H9 (cell line): ENCODE results near the gene IFRD2. TPM values are rescaled to one million over a fixed set of nuclear protein-coding genes. Genes with fewer than 3 reads are reported as not detected.

Experiments used
- DNase-seq: peaks from one replicate; pipeline ENCODE4 v3.0.0-alpha.2; 2017
- H2AFZ ChIP-seq: one replicate; pipeline ENCODE4 v1.6.1; 2013; ENCODE audit warnings: mild to moderate bottlenecking, low read length, control low read depth, moderate library complexity
- H2AK5ac ChIP-seq: 2 replicates; pipeline ENCODE4 v1.6.1; 2013; ENCODE audit warnings: low read length, control low read depth, mixed read lengths; ENCODE audit not compliant: insufficient read length
- H2BK120ac ChIP-seq: one replicate; pipeline ENCODE4 v1.6.1; 2013; ENCODE audit warnings: low read depth, mild to moderate bottlenecking, low read length, control low read depth, inconsistent platforms; ENCODE audit not compliant: poor library complexity, severe bottlenecking
- H2BK12ac ChIP-seq: 2 replicates; pipeline ENCODE4 v1.6.1; 2013; ENCODE audit warnings: low read length, control low read depth, mixed read lengths, low read depth; ENCODE audit not compliant: insufficient read length
- H2BK15ac ChIP-seq: 2 replicates; pipeline ENCODE4 v1.6.1; 2013; ENCODE audit warnings: low read depth, low read length, control low read depth
- H2BK20ac ChIP-seq: one replicate; pipeline ENCODE4 v1.6.1; 2013; ENCODE audit warnings: low read depth, mild to moderate bottlenecking, low read length, control low read depth, inconsistent platforms; ENCODE audit not compliant: poor library complexity, severe bottlenecking
- H2BK5ac ChIP-seq: 2 replicates; pipeline ENCODE4 v1.6.1; 2013; ENCODE audit warnings: low read length, control low read depth, mixed read lengths; ENCODE audit not compliant: insufficient read length
- H3K14ac ChIP-seq: 2 replicates; pipeline ENCODE4 v1.6.1; 2013; ENCODE audit warnings: low read length, control low read depth; ENCODE audit not compliant: insufficient read depth
- H3K18ac ChIP-seq: 2 replicates; pipeline ENCODE4 v1.6.1; 2013; ENCODE audit warnings: low read depth, mild to moderate bottlenecking, mixed read lengths, low read length, control low read depth; ENCODE audit not compliant: insufficient read length
- H3K23ac ChIP-seq: 2 replicates; pipeline ENCODE4 v1.6.1; 2013; ENCODE audit warnings: low read length, control low read depth, mixed read lengths, low read depth; ENCODE audit not compliant: insufficient read length
- H3K23me2 ChIP-seq: 2 replicates; pipeline ENCODE4 v1.6.1; 2013; ENCODE audit warnings: low read depth, mild to moderate bottlenecking, mixed read lengths, low read length, control low read depth; ENCODE audit not compliant: insufficient read length, poor library complexity, severe bottlenecking
- H3K27ac ChIP-seq: 2 replicates; pipeline ENCODE4 v1.5.1; 2013; ENCODE audit warnings: low read length, control low read depth, mixed read lengths, low read depth; ENCODE audit not compliant: insufficient read length
- H3K27me3 ChIP-seq: 2 replicates; pipeline ENCODE4 v1.6.1; 2013; ENCODE audit warnings: low read length, control low read depth, inconsistent platforms; ENCODE audit not compliant: insufficient read depth
- H3K4ac ChIP-seq: 2 replicates; pipeline ENCODE4 v1.6.1; 2013; ENCODE audit warnings: low read depth, mild to moderate bottlenecking, control low read depth, inconsistent platforms, low read length, moderate library complexity
- H3K4me1 ChIP-seq: 2 replicates; pipeline ENCODE4 v1.6.1; 2013; ENCODE audit warnings: low read length, control low read depth, inconsistent platforms; ENCODE audit not compliant: insufficient read depth
- H3K4me2 ChIP-seq: 2 replicates; pipeline ENCODE4 v1.6.1; 2013; ENCODE audit warnings: low read length, control low read depth, mixed read lengths; ENCODE audit not compliant: insufficient read length, insufficient read depth
- H3K56ac ChIP-seq: 2 replicates; pipeline ENCODE4 v1.6.1; 2013; ENCODE audit warnings: low read depth, mild to moderate bottlenecking, mixed read lengths, low read length, control low read depth; ENCODE audit not compliant: insufficient read length
- H3K79me1 ChIP-seq: 2 replicates; pipeline ENCODE4 v1.6.1; 2013; ENCODE audit warnings: low read depth, mild to moderate bottlenecking, moderate library complexity, low read length, control low read depth, inconsistent platforms; ENCODE audit not compliant: insufficient read depth, poor library complexity, severe bottlenecking
- H3K79me2 ChIP-seq: 2 replicates; pipeline ENCODE4 v1.6.1; 2013; ENCODE audit warnings: low read length, control low read depth, inconsistent platforms; ENCODE audit not compliant: insufficient read depth
- H3K9ac ChIP-seq: 2 replicates; pipeline ENCODE4 v1.6.1; 2013; ENCODE audit warnings: low read length, control low read depth, mixed read lengths; ENCODE audit not compliant: insufficient read length; ENCODE audit errors: extremely low read depth
- H3K9me3 ChIP-seq: one replicate; pipeline ENCODE4 v1.6.1; 2013; ENCODE audit warnings: low read depth, low read length, inconsistent platforms; ENCODE audit not compliant: control insufficient read depth
- H3T11ph ChIP-seq: one replicate; pipeline ENCODE4 v1.6.1; 2013; ENCODE audit warnings: mild to moderate bottlenecking, low read length, control low read depth, inconsistent platforms
- H4K20me1 ChIP-seq: one replicate; pipeline ENCODE4 v1.6.1; 2013; ENCODE audit not compliant: control insufficient read depth, insufficient read length, insufficient read depth
- H4K5ac ChIP-seq: 2 replicates; pipeline ENCODE4 v1.6.1; 2013; ENCODE audit warnings: low read depth, mild to moderate bottlenecking, mixed read lengths, low read length, control low read depth; ENCODE audit not compliant: insufficient read length
- H4K8ac ChIP-seq: replicated peaks from 2 replicates; pipeline ENCODE4 v1.6.1; 2013; ENCODE audit warnings: low read length, control low read depth, mixed read lengths, low read depth; ENCODE audit not compliant: insufficient read length
- H4K91ac ChIP-seq: 2 replicates; pipeline ENCODE4 v1.6.1; 2013; ENCODE audit warnings: low read depth, mild to moderate bottlenecking, moderate library complexity, mixed read lengths, low read length, control low read depth; ENCODE audit not compliant: insufficient read length
- H3K27ac Mint-ChIP-seq, 3 experiments: 2 replicates in 2 of 3; 3 replicates in 1 of 3; pipeline ENCODE4 v1.8.0; 2020 to 2021; ENCODE audit warnings: mixed read lengths in 3 of 3, mild to moderate bottlenecking in 1 of 3, moderate library complexity in 1 of 3
- H3K27me3 Mint-ChIP-seq: 2 replicates; pipeline ENCODE4 v1.8.0; 2021; ENCODE audit warnings: low read depth, mild to moderate bottlenecking, moderate library complexity, mixed read lengths
- H3K36me3 Mint-ChIP-seq, 3 experiments: 2 replicates in 2 of 3; 3 replicates in 1 of 3; pipeline ENCODE4 v1.8.0; 2020 to 2021; ENCODE audit warnings: low read depth in 3 of 3, mixed read lengths in 3 of 3; ENCODE audit not compliant: insufficient read depth in 1 of 3
- H3K4me1 Mint-ChIP-seq, 2 experiments: 2 replicates each; pipeline ENCODE4 v1.8.0; 2020; ENCODE audit warnings: mixed read lengths in 2 of 2
- H3K4me3 Mint-ChIP-seq, 2 experiments: 2 replicates in 1 of 2; 3 replicates in 1 of 2; pipeline ENCODE4 v1.8.0; 2020 to 2021; ENCODE audit warnings: mild to moderate bottlenecking in 2 of 2, mixed read lengths in 2 of 2, moderate library complexity in 1 of 2
- H3K9me3 Mint-ChIP-seq, 2 experiments: 2 replicates in 1 of 2; 3 replicates in 1 of 2; pipeline ENCODE4 v1.8.0; 2020; ENCODE audit warnings: mild to moderate bottlenecking in 2 of 2, mixed read lengths in 2 of 2, moderate library complexity in 1 of 2
- CTCF ChIP-seq: fragments of 200-600 bp; sonication (generic); conservative IDR thresholded peaks from 3 replicates; pipeline ENCODE4 v1.8.0; 2021; ENCODE audit warnings: antibody characterized with exemption, mild to moderate bottlenecking
- WGBS: extraction: QIAGEN DNeasy Blood & Tissue Kit; methylation state at CpG from one replicate; pipeline ENCODE4 v1.1.7; 2013; ENCODE audit warnings: missing lambda C conversion rate, low lambda C conversion rate, mixed read lengths; ENCODE audit not compliant: insufficient read length; ENCODE audit errors: extremely low coverage; 5-methylcytosine and 5-hydroxymethylcytosine counted together
- total RNA-seq: library from RNA; stranded (reverse); gene quantifications from 2 replicates; pipeline ENCODE4 v1.2.1, GENCODE V29; 2021

The IFRD2 gene
- total RNA-seq, 1 experiment from 2014 or later = 109 TPM

GRCh38 chr3:50324351-50325112 lies 32.3 kb upstream of the IFRD2 start:
- Mint-ChIP-seq H3K27me3 (no peaks in the 10 kb centered on the region; the same call in 1 of the 2 replicates), H3K27ac (0 out of 7 replicates have a peak overlapping the region, but pooled peaks of 1 of the 3 experiments have one; percentile 28), H3K36me3 (peaks cover 18 to 34% (median 19%) of the 10 kb centered on the region in 3 experiments), H3K4me1 (peaks cover 23 to 41% of the 10 kb centered on the region in 2 experiments), H3K4me3 (peak overlapping the region; percentile 30 to 54; a peak in 4 of 5 replicates), H3K9me3 (no peaks in the 10 kb centered on the region)
- H3K79me1 ChIP-seq = peaks cover 6% of the 10 kb centered on the region
- H4K8ac ChIP-seq = no peak overlapping the region
- no peak overlapping the region for H3K27ac ChIP-seq
- H4K5ac ChIP-seq = no peak overlapping the region
- H3K4me2 ChIP-seq = no peak overlapping the region
- no peak overlapping the region for H2BK5ac ChIP-seq
- H3K14ac ChIP-seq = no peak overlapping the region
- H2BK120ac ChIP-seq = no peak overlapping the region
- H3K9me3 ChIP-seq = no peaks in the 10 kb centered on the region
- H3K9ac ChIP-seq = no peak overlapping the region
- no peaks in the 10 kb centered on the region for H3K27me3 ChIP-seq
- H3K23ac ChIP-seq = no peak overlapping the region
- H3K79me2 ChIP-seq = peaks cover 10% of the 10 kb centered on the region; the same call in 1 of the 2 replicates
- H3K18ac ChIP-seq = no peak overlapping the region
- H4K91ac ChIP-seq = no peak overlapping the region
- peak; percentile 89 for TF ChIP-seq CTCF
- DNase-seq = peak; percentile 90
- H3K56ac ChIP-seq = no peak overlapping the region
- no peak overlapping the region for H2AFZ ChIP-seq
- H3K4me1 ChIP-seq = peaks cover 6% of the 10 kb centered on the region; the same call in 1 of the 2 replicates
- H3K23me2 ChIP-seq = peaks cover 24% of the 10 kb centered on the region
- H4K20me1 ChIP-seq = no peaks in the 10 kb centered on the region
- H2AK5ac ChIP-seq = no peak overlapping the region
- H2BK15ac ChIP-seq = no peak overlapping the region
- no CpG with 5 or more reads among the region's 4 CpGs for WGBS
- H3T11ph ChIP-seq = no peak overlapping the region
- no peak overlapping the region for H2BK12ac ChIP-seq
- no peak overlapping the region for H2BK20ac ChIP-seq
- H3K4ac ChIP-seq = no peak overlapping the region
